HepG2 (cell line): ENCODE measurements around the gene PARK7. TPM values are rescaled to one million over a fixed set of nuclear protein-coding genes. Genes with fewer than 3 reads are reported as not detected.

Experiments used
- GATA4 ChIP-seq: sonication (generic); IDR thresholded peaks from 2 replicates; pipeline ENCODE4 v1.6.1; 2016; ENCODE audit warnings: antibody characterized with exemption, low read depth, borderline replicate concordance
- HDAC6 ChIP-seq: fragments of 200-600 bp; sonication (generic); IDR thresholded peaks from 2 replicates; pipeline ENCODE4 v1.7.0; 2017; ENCODE audit warnings: mild to moderate bottlenecking, antibody characterized with exemption, low read length, low read depth
- HOXA9 ChIP-seq: sonication (generic); formaldehyde crosslinking; IDR thresholded peaks from 2 replicates; pipeline ENCODE4 v1.8.1; 2022; ENCODE audit warnings: missing genetic modification reagents, mild to moderate bottlenecking, moderate library complexity, borderline replicate concordance
- MTA1 ChIP-seq: sonication (generic); formaldehyde crosslinking; IDR thresholded peaks from 2 replicates; pipeline ENCODE4 v1.4.0; 2020; ENCODE audit warnings: missing genetic modification reagents, mild to moderate bottlenecking, borderline replicate concordance
- MYNN ChIP-seq: sonication (generic); formaldehyde crosslinking; IDR thresholded peaks from 2 replicates; pipeline ENCODE4 v1.4.0; 2020; ENCODE audit warnings: mild to moderate bottlenecking, low read depth, missing genetic modification reagents
- RFXANK ChIP-seq: IDR thresholded peaks from 2 replicates; pipeline ENCODE4 v1.6.1; 2016
- SNAI1 ChIP-seq: sonication (generic); formaldehyde crosslinking; IDR thresholded peaks from 2 replicates; pipeline ENCODE4 v1.5.0; 2020; ENCODE audit warnings: mild to moderate bottlenecking, missing genetic modification reagents, borderline replicate concordance
- SOX13 ChIP-seq, 3 experiments: fragments of 450-650 bp in 1 of 3; sonication (generic) in 1 of 3; formaldehyde crosslinking in 1 of 3; IDR thresholded peaks in 2 of 3; conservative IDR thresholded peaks in 1 of 3; 2 replicates each; pipeline versions ENCODE4 v1.5.0 to v1.6.1; 2016 to 2020; ENCODE audit warnings: antibody characterized with exemption in 1 of 3, mild to moderate bottlenecking in 1 of 3, missing compliant biosample characterization in 1 of 3, missing genetic modification reagents in 1 of 3, moderate library complexity in 1 of 3
- polyA plus RNA-seq, 8 experiments: library from polyadenylated mRNA; depleted of rRNA in 3 of 8; stranded (reverse) in 7 of 8; unstranded in 1 of 8; fragments of >200 nt; fragmentation: Illumina TruSeq in 4 of 8; extraction: Trizol in 4 of 8; gene quantifications; 2 replicates each; pipeline versions ENCODE4 v1.2.1 to v1.2.3, GENCODE V29; 2011 to 2016; ENCODE audit warnings: low read depth in 4 of 8, missing spikeins in 1 of 8, mixed read lengths in 1 of 8; ENCODE audit not compliant: insufficient read depth in 1 of 8
- total RNA-seq, 5 experiments: library from RNA; depleted of rRNA; stranded (reverse); fragments of >200 nt; fragmentation: Illumina TruSeq; extraction: Trizol; gene quantifications; 2 replicates each; pipeline ENCODE4 v1.2.3, GENCODE V29; 2016; ENCODE audit warnings: low read depth in 1 of 5
- TF ChIP-seq, protein P1 (sequence below): sonication (generic); formaldehyde crosslinking; IDR thresholded peaks from 2 replicates; pipeline ENCODE4 v1.9.0; 2021; ENCODE audit warnings: missing genetic modification reagents, borderline replicate concordance
- TF ChIP-seq, protein P2 (sequence below): fragments of 450-650 bp; IDR thresholded peaks from 2 replicates; pipeline ENCODE4 v1.6.1; 2017; ENCODE audit warnings: mild to moderate bottlenecking
- TF ChIP-seq, protein P3 (sequence below): sonication (generic); formaldehyde crosslinking; IDR thresholded peaks from 2 replicates; pipeline ENCODE4 v1.4.0; 2020; ENCODE audit warnings: missing genetic modification reagents
- TF ChIP-seq, protein P4 (sequence below): sonication (generic); formaldehyde crosslinking; IDR thresholded peaks from 2 replicates; pipeline ENCODE4 v1.4.0; 2020; ENCODE audit warnings: mild to moderate bottlenecking, missing genetic modification reagents
- TF ChIP-seq, protein P5 (sequence below): sonication (generic); formaldehyde crosslinking; IDR thresholded peaks from 2 replicates; pipeline ENCODE4 v1.8.0; 2022; ENCODE audit warnings: mild to moderate bottlenecking, missing genetic modification reagents, moderate library complexity
- TF ChIP-seq, protein P6 (sequence below): sonication (generic); formaldehyde crosslinking; IDR thresholded peaks from 2 replicates; pipeline ENCODE4 v1.4.0; 2020; ENCODE audit warnings: missing genetic modification reagents

Gene PARK7
- total and polyA plus RNA-seq, 2 of the 13 experiments (the other 11 are each of a cell fraction or from before 2014, with no cell fraction given) = 212 to 296 TPM

DNA sequence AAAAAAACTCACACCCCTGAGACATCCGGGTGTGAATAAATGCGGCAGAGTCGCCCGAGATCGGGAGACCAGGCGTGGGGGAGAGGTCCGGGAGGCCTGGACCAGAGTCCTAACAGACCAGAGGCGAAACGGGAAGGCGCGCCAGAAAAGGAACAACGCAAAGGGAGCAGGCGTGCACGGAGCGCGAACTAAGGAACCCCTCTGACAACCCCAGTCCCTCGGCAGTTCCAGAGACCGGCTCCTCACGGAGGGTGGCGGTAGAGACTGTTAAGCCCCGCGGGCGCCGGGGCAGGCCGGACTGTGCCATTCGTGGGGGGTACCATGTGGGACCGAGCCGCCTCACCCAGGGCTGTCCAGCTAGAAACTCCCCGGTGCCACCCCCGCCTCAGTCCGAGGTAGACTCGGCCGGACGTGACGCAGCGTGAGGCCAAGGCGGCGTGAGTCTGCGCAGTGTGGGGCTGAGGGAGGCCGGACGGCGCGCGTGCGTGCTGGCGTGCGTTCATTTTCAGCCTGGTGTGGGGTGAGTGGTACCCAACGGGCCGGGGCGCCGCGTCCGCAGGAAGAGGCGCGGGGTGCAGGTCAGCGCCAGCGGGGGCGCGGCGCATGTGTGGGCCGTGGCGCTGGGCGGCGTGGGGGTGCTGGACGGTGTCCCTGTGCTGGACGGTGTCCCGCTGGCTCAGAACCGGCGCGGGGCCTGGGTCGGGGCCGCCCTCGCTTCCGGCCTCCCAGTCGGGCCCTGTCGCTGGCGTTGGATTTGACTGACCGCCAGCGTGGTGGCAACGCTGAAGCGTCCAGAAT lies at the start of gene PARK7 (continued):
- TF ChIP-seq, protein P1, sequence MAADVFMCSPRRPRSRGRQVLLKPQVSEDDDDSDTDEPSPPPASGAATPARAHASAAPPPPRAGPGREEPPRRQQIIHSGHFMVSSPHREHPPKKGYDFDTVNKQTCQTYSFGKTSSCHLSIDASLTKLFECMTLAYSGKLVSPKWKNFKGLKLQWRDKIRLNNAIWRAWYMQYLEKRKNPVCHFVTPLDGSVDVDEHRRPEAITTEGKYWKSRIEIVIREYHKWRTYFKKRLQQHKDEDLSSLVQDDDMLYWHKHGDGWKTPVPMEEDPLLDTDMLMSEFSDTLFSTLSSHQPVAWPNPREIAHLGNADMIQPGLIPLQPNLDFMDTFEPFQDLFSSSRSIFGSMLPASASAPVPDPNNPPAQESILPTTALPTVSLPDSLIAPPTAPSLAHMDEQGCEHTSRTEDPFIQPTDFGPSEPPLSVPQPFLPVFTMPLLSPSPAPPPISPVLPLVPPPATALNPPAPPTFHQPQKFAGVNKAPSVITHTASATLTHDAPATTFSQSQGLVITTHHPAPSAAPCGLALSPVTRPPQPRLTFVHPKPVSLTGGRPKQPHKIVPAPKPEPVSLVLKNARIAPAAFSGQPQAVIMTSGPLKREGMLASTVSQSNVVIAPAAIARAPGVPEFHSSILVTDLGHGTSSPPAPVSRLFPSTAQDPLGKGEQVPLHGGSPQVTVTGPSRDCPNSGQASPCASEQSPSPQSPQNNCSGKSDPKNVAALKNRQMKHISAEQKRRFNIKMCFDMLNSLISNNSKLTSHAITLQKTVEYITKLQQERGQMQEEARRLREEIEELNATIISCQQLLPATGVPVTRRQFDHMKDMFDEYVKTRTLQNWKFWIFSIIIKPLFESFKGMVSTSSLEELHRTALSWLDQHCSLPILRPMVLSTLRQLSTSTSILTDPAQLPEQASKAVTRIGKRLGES (CRISPR knock-in tag) = no peak
- TF ChIP-seq, protein P2, sequence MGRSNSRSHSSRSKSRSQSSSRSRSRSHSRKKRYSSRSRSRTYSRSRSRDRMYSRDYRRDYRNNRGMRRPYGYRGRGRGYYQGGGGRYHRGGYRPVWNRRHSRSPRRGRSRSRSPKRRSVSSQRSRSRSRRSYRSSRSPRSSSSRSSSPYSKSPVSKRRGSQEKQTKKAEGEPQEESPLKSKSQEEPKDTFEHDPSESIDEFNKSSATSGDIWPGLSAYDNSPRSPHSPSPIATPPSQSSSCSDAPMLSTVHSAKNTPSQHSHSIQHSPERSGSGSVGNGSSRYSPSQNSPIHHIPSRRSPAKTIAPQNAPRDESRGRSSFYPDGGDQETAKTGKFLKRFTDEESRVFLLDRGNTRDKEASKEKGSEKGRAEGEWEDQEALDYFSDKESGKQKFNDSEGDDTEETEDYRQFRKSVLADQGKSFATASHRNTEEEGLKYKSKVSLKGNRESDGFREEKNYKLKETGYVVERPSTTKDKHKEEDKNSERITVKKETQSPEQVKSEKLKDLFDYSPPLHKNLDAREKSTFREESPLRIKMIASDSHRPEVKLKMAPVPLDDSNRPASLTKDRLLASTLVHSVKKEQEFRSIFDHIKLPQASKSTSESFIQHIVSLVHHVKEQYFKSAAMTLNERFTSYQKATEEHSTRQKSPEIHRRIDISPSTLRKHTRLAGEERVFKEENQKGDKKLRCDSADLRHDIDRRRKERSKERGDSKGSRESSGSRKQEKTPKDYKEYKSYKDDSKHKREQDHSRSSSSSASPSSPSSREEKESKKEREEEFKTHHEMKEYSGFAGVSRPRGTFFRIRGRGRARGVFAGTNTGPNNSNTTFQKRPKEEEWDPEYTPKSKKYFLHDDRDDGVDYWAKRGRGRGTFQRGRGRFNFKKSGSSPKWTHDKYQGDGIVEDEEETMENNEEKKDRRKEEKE = no peak
- TF ChIP-seq MYNN (no peak), RFXANK (CRISPR knock-in tag) (peak; percentile 21; the same call in 1 of the 2 replicates), HOXA9 (CRISPR knock-in tag) (0 out of 2 replicates have a peak, but pooled peaks have one; percentile 55), GATA4 (peak; percentile 75), SNAI1 (CRISPR knock-in tag) (no peak), MTA1 (CRISPR knock-in tag) (peak; percentile 90; the same call in 1 of the 2 replicates), SOX13 (IDR thresholded peaks at IDR 0.05) (no peak), SOX13 (CRISPR knock-in tag; conservative IDR thresholded peaks at IDR 0.05 in 1 of 2, IDR thresholded peaks at IDR 0.05 in 1 of 2) (peak in 1 of 2 experiments; percentile 49; a peak in 2 of 4 replicates), HDAC6 (no peak)
- TF ChIP-seq, protein P3, sequence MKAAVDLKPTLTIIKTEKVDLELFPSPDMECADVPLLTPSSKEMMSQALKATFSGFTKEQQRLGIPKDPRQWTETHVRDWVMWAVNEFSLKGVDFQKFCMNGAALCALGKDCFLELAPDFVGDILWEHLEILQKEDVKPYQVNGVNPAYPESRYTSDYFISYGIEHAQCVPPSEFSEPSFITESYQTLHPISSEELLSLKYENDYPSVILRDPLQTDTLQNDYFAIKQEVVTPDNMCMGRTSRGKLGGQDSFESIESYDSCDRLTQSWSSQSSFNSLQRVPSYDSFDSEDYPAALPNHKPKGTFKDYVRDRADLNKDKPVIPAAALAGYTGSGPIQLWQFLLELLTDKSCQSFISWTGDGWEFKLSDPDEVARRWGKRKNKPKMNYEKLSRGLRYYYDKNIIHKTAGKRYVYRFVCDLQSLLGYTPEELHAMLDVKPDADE (CRISPR knock-in tag) = no peak
- TF ChIP-seq, protein P4, sequence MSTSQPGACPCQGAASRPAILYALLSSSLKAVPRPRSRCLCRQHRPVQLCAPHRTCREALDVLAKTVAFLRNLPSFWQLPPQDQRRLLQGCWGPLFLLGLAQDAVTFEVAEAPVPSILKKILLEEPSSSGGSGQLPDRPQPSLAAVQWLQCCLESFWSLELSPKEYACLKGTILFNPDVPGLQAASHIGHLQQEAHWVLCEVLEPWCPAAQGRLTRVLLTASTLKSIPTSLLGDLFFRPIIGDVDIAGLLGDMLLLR (CRISPR knock-in tag) = peak; percentile 80
- TF ChIP-seq, protein P5, sequence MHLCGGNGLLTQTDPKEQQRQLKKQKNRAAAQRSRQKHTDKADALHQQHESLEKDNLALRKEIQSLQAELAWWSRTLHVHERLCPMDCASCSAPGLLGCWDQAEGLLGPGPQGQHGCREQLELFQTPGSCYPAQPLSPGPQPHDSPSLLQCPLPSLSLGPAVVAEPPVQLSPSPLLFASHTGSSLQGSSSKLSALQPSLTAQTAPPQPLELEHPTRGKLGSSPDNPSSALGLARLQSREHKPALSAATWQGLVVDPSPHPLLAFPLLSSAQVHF (CRISPR knock-in tag) = peak; percentile 80; the same call in 1 of the 2 replicates
- TF ChIP-seq, protein P6, sequence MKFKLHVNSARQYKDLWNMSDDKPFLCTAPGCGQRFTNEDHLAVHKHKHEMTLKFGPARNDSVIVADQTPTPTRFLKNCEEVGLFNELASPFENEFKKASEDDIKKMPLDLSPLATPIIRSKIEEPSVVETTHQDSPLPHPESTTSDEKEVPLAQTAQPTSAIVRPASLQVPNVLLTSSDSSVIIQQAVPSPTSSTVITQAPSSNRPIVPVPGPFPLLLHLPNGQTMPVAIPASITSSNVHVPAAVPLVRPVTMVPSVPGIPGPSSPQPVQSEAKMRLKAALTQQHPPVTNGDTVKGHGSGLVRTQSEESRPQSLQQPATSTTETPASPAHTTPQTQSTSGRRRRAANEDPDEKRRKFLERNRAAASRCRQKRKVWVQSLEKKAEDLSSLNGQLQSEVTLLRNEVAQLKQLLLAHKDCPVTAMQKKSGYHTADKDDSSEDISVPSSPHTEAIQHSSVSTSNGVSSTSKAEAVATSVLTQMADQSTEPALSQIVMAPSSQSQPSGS (CRISPR knock-in tag) = peak; percentile 66
